Gastroesophageal sphincter (tissue), 4 donors: ENCODE measurements around the gene GHRL. TPM values are rescaled to one million over a fixed set of nuclear protein-coding genes. Genes with fewer than 3 reads are reported as not detected.

Source experiments
- ATAC-seq: fragments of 150-250 bp; one replicate; pipeline ENCODE4 v1.9.1; 2016; ENCODE audit warnings: mild to moderate bottlenecking, moderate library complexity
- H3K27ac ChIP-seq, 4 donors: fragments of 200-600 bp; sonication (generic) in 3 of 4; 1 replicate in 3 of 4; 2 replicates in 1 of 4; pipeline ENCODE4 v1.5.1; 2016 to 2019
- H3K27me3 ChIP-seq: fragments of 200-600 bp; sonication (generic); one replicate; pipeline ENCODE4 v1.5.1; 2019
- H3K36me3 ChIP-seq, 2 donors: fragments of 200-600 bp; sonication (generic); one replicate each; pipeline ENCODE4 v1.5.1; 2019; ENCODE audit warnings: control low read depth in 1 of 2
- H3K4me1 ChIP-seq, 3 donors: fragments of 200-600 bp; sonication (generic); 1 replicate in 2 of 3; 2 replicates in 1 of 3; pipeline ENCODE4 v1.5.1; 2016 to 2019; ENCODE audit warnings: control low read depth in 2 of 3
- H3K4me3 ChIP-seq, 2 donors: fragments of 200-600 bp; sonication (generic); one replicate each; pipeline ENCODE4 v1.5.1; 2019; ENCODE audit warnings: mild to moderate bottlenecking in 1 of 2, moderate library complexity in 1 of 2
- H3K9me3 ChIP-seq, 3 donors: fragments of 200-600 bp; sonication (generic); one replicate each; pipeline ENCODE4 v1.5.1; 2017 to 2019; ENCODE audit warnings: control low read depth in 2 of 3
- CTCF ChIP-seq, 4 experiments: fragments of 200-600 bp in 2 of 4; fragments of 450-650 bp in 2 of 4; sonication (generic) in 1 of 4; IDR thresholded peaks; one replicate each; pipeline ENCODE4 v1.5.1; 2017 to 2019; ENCODE audit warnings: antibody characterized with exemption in 4 of 4, mild to moderate bottlenecking in 2 of 4, moderate library complexity in 2 of 4
- EP300 ChIP-seq: sonication (generic); formaldehyde crosslinking; IDR thresholded peaks from one replicate; pipeline ENCODE4 v1.6.1; 2017; ENCODE audit warnings: antibody characterized with exemption, mild to moderate bottlenecking
- POLR2A ChIP-seq, 2 donors: fragments of 450-650 bp; IDR thresholded peaks; one replicate each; pipeline ENCODE4 v1.6.1; 2017; ENCODE audit warnings: antibody characterized with exemption in 2 of 2, mild to moderate bottlenecking in 2 of 2, moderate library complexity in 1 of 2
- POLR2AphosphoS5 ChIP-seq: sonication (generic); formaldehyde crosslinking; IDR thresholded peaks from one replicate; pipeline ENCODE4 v1.6.1; 2017; ENCODE audit warnings: antibody characterized with exemption
- WGBS, 2 donors: methylation state at CpG; one replicate each; pipeline ENCODE4 v1.1.5; 2018; ENCODE audit warnings: low coverage in 1 of 2; 5-methylcytosine and 5-hydroxymethylcytosine counted together
- total RNA-seq, 4 donors: library from RNA; depleted of rRNA; stranded (reverse); fragments of >200 nt; gene quantifications; one replicate each; pipeline ENCODE4 v1.1.0, GENCODE V29; 2016

GHRL gene
- total RNA-seq, 4 donors from 2014 or later = 0.47 to 3.2 TPM; not detected in 2

DNA sequence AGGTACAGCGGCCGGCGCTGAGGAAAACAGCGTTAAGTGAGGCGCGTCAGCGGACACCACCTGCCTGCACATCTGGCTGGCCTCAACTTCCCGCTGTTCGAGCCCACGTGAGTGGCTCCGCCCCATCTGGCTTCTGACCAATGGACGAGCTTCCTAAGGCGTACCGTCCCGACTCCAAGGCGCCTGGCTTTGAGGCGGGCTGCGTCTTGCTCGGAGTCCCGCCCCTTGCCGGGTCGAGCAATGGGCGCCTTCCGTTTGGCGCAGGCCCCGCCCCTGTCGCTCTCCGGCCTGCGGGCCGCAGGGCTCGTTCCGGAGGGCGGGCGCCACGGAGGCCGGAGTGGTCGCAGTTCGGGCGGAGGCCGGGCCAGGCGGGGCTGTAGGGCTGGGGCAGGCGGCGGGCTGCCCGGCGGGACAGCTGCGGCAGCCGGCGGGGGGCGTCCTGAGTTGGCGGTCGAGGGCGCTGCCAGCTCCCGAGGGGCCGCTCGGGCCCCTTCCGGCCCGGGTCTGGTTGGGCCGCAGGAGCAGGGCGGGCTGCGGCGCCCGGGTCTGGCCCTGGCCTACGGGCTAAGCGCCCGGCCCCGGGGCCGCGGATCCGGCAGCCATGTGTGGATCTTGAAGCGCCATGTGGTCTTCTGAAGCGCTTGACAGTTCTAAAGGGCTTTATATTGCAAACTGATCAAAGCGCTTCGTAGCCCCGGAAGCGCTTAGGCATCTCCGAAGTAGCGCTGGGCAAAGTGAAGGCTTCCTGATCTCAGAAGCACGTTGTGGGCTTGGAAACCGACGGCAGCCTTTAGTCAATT, 44.4 kb downstream of the GHRL start, which contains the start of gene TATDN2:
Gene TATDN2 (plus strand): TSS at position 276 of the 800 bp plus-strand sequence. CDS start 742 bp downstream, outside the sequence.
- WGBS, 2 donors = 0% methylated on average over 1 of the region's 80 CpGs; no CpG with 5 or more reads in 1 of the 2 donors
- Histone ChIP-seq H3K4me1 (peaks cover 0 to 51% (median 10%) of the 10 kb centered on the region in 3 donors), H3K9me3 (peaks cover 0 to 16% (median 0%) of the 10 kb centered on the region in 3 donors), H3K27me3 (no peaks in the 10 kb centered on the region), H3K36me3 (peaks cover 0 to 32% of the 10 kb centered on the region in 2 donors), H3K4me3 (peak within 1 kb of the TSS; percentile 56 to 82), H3K27ac (peak within 1 kb of the TSS; percentile 36 to 98 (median 92))
- TF ChIP-seq POLR2AphosphoS5 (peak; percentile 86), POLR2A (IDR thresholded peaks at IDR 0.05) (peak; percentile 92 to 93), CTCF (IDR thresholded peaks at IDR 0.05) (peak in 1 of 4 experiments; percentile 21), EP300 (no peak)
- peak; percentile 99 for ATAC-seq

DNA sequence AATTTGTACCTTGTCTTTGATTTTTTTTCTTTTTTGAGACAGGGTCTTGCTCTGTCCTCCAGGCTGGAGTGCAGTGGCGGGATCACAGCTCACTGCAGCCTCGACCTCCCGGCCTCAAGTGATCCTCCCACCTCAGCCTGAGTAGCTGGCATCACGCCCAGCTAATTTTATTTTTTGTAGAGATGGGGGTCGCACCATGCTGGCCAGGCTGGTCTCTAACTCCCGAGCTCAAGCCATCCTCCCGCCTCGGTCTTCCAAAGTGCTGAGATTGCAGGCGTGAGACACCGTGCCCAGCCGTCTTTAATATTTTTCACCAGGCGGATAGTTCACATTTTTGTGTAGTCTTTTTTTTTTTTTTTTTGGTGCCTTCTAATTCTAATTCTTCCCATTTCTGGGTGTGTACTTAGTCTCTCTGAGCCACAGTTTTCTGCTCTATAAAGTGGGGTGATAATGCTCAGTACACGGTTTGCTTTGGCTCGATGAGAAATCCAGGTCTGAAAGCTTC, 45.0 kb downstream of the GHRL start:
- Histone ChIP-seq H3K4me3 (peak overlapping the region; percentile 56 to 82), H3K27me3 (no peaks in the 10 kb centered on the region), H3K27ac (peak overlapping the region in 3 of 4 donors; percentile 90 to 98 (median 93)), H3K4me1 (peaks cover 0 to 46% (median 10%) of the 10 kb centered on the region in 3 donors), H3K9me3 (peaks cover 0 to 16% (median 0%) of the 10 kb centered on the region in 3 donors), H3K36me3 (peaks cover 0 to 32% of the 10 kb centered on the region in 2 donors)
- no peak for ATAC-seq
- TF ChIP-seq EP300 (no peak), POLR2A (IDR thresholded peaks at IDR 0.05) (no peak), POLR2AphosphoS5 (no peak), CTCF (IDR thresholded peaks at IDR 0.05) (no peak)
- 19 to 22% methylated on average over 7 to 8 of the region's 14 CpGs for WGBS, 2 donors

DNA sequence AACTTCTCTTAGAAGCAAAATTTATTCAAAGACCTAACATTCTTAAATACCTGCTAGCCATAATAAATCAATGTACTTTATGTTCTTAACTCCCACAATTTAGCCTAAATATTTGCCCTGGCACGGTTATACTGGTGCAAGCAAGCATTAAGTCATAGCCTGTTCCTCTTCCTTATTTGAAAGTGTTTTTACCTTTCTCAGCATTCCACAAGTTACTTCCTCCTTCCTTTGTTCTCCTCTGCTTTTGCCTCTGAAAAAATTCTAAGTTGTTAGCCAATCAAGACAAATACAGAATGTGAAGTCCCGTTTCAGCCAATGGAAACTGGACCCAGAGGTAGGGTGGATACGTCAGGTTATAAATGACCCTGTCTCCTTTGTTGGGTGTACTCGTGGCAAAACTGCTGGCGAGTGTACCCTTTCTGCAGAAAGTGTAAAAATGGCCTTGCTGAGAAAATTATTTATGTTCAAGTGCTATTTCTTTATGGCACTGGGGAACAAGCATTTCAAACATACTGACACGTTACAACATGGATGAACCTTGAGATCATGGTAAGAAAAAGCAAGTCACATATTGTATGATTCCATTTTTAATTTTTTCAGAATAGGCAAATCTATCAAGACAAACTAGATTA, 47.5 kb downstream of the GHRL start:
- peaks cover 0 to 21% (median 1%) of the 10 kb centered on the region in 3 donors for H3K4me1 ChIP-seq
- H3K36me3 ChIP-seq = peaks cover 0 to 20% of the 10 kb centered on the region in 2 donors
- 87 to 88% methylated on average over 5 to 6 of the region's 6 CpGs for WGBS, 2 donors
- no peak for TF ChIP-seq EP300
- no peak for TF ChIP-seq CTCF (IDR thresholded peaks at IDR 0.05)
- no peak for TF ChIP-seq POLR2AphosphoS5
- no peak for TF ChIP-seq POLR2A (IDR thresholded peaks at IDR 0.05)
- no peak overlapping the region for H3K4me3 ChIP-seq
- no peak for ATAC-seq
- no peaks in the 10 kb centered on the region for H3K27me3 ChIP-seq
- H3K27ac ChIP-seq = no peak overlapping the region
- peaks cover 0 to 16% (median 0%) of the 10 kb centered on the region in 3 donors for H3K9me3 ChIP-seq

DNA sequence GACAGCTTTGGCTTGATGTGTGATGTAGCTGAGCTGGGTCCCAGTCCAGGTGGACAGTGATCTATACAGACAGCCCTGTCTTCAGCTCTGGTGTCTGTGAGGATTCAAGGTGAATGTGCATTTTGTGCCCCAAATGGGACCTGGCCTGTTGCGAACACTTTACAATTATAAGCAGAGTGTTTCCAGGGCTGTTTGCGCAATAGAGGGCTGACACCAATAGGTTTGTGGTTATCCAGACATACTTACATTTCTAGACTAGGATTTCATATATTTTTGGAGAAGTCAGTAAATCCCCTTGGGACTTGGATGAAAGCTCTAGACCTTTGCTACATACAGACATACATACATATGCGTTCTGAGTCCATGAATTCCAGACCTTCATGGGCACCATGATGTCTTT, 48.7 kb downstream of the GHRL start:
- Histone ChIP-seq H3K27me3 (no peaks in the 10 kb centered on the region), H3K27ac (no peak overlapping the region), H3K4me3 (no peak overlapping the region), H3K9me3 (peaks cover 0 to 16% (median 0%) of the 10 kb centered on the region in 3 donors), H3K36me3 (peaks cover 0 to 23% of the 10 kb centered on the region in 2 donors), H3K4me1 (peaks cover 0 to 9% (median 0%) of the 10 kb centered on the region in 3 donors)
- ATAC-seq = no peak
- 67 to 100% methylated on average over 1 to 3 of the region's 3 CpGs for WGBS, 2 donors
- TF ChIP-seq EP300 (no peak), CTCF (IDR thresholded peaks at IDR 0.05) (no peak), POLR2A (IDR thresholded peaks at IDR 0.05) (no peak), POLR2AphosphoS5 (no peak)
